HepG2 (cell line): ENCODE results near the gene ZBTB21. TPM values are rescaled to one million over a fixed set of nuclear protein-coding genes. Genes with fewer than 3 reads are reported as not detected.
A peak's percentile ranks its signal among the peaks of the same experiment; 100 is the strongest.

Source experiments
- AHR ChIP-seq: IDR thresholded peaks from 2 replicates; pipeline ENCODE4 v1.6.1; 2018; ENCODE audit warnings: missing genetic modification reagents, missing compliant biosample characterization
- ATAD3A ChIP-seq: sonication (generic); formaldehyde crosslinking; IDR thresholded peaks from 2 replicates; pipeline ENCODE4 v1.4.0; 2020; ENCODE audit warnings: missing genetic modification reagents
- EED ChIP-seq: sonication (generic); formaldehyde crosslinking; IDR thresholded peaks from 2 replicates; pipeline ENCODE4 v1.5.0; 2020; ENCODE audit warnings: mild to moderate bottlenecking, missing genetic modification reagents
- GLI4 ChIP-seq: sonication (generic); formaldehyde crosslinking; IDR thresholded peaks from 2 replicates; pipeline ENCODE4 v1.5.1; 2020; ENCODE audit warnings: missing genetic modification reagents, mild to moderate bottlenecking, moderate library complexity, borderline replicate concordance
- POLR2AphosphoS5 ChIP-seq: IDR thresholded peaks from 2 replicates; pipeline ENCODE4 v1.6.1; 2012; ENCODE audit warnings: low read depth, low read length
- REXO4 ChIP-seq: sonication (generic); formaldehyde crosslinking; IDR thresholded peaks from 2 replicates; pipeline ENCODE4 v1.8.0; 2022; ENCODE audit warnings: missing genetic modification reagents, mild to moderate bottlenecking, borderline replicate concordance
- RORA ChIP-seq: sonication (generic); formaldehyde crosslinking; IDR thresholded peaks from 2 replicates; pipeline ENCODE4 v1.5.0; 2020; ENCODE audit warnings: mild to moderate bottlenecking, missing genetic modification reagents, moderate library complexity
- SRY ChIP-seq: sonication (generic); formaldehyde crosslinking; IDR thresholded peaks from 2 replicates; pipeline ENCODE4 v1.8.0; 2022; ENCODE audit warnings: mild to moderate bottlenecking, missing genetic modification reagents
- TCF12 ChIP-seq, 2 experiments: fragments of 450-650 bp in 1 of 2; sonication (generic) in 1 of 2; formaldehyde crosslinking in 1 of 2; IDR thresholded peaks; 2 replicates each; pipeline versions ENCODE4 v1.6.1 to v1.8.0; 2017 to 2022; ENCODE audit warnings: antibody characterized with exemption in 1 of 2, mild to moderate bottlenecking in 1 of 2, missing genetic modification reagents in 1 of 2, moderate library complexity in 1 of 2
- U2AF1 ChIP-seq: fragments of 200-400 bp; formaldehyde crosslinking; optimal IDR thresholded peaks from 2 replicates; pipeline ENCODE3; 2017; ENCODE audit warnings: mild to moderate bottlenecking, low read depth, low read length
- ZFYVE20 ChIP-seq: sonication (generic); formaldehyde crosslinking; IDR thresholded peaks from 2 replicates; pipeline ENCODE4 v1.8.0; 2023; ENCODE audit warnings: low read depth, mild to moderate bottlenecking, moderate library complexity, missing genetic modification reagents, borderline replicate concordance
- ZMYM3 ChIP-seq: sonication (generic); formaldehyde crosslinking; IDR thresholded peaks from 2 replicates; pipeline ENCODE4 v1.5.1; 2020; ENCODE audit warnings: mild to moderate bottlenecking, missing genetic modification reagents
- ZNF121 ChIP-seq: sonication (generic); formaldehyde crosslinking; IDR thresholded peaks from 2 replicates; pipeline ENCODE4 v1.5.0; 2020; ENCODE audit warnings: mild to moderate bottlenecking, missing genetic modification reagents
- ZNF17 ChIP-seq: sonication (generic); formaldehyde crosslinking; IDR thresholded peaks from 2 replicates; pipeline ENCODE4 v1.5.0; 2020; ENCODE audit warnings: mild to moderate bottlenecking, missing genetic modification reagents
- ZNF441 ChIP-seq: sonication (generic); formaldehyde crosslinking; IDR thresholded peaks from 2 replicates; pipeline ENCODE4 v1.7.0; 2021; ENCODE audit warnings: missing genetic modification reagents, borderline replicate concordance
- ZNF572 ChIP-seq: sonication (generic); formaldehyde crosslinking; IDR thresholded peaks from 2 replicates; pipeline ENCODE4 v1.5.1; 2020; ENCODE audit warnings: mild to moderate bottlenecking, missing genetic modification reagents
- ZNF605 ChIP-seq: sonication (generic); formaldehyde crosslinking; IDR thresholded peaks from 2 replicates; pipeline ENCODE4 v1.8.0; 2022; ENCODE audit warnings: mild to moderate bottlenecking, missing genetic modification reagents
- polyA plus RNA-seq, 8 experiments: library from polyadenylated mRNA; depleted of rRNA in 3 of 8; stranded (reverse) in 7 of 8; unstranded in 1 of 8; fragments of >200 nt; fragmentation: Illumina TruSeq in 4 of 8; extraction: Trizol in 4 of 8; gene quantifications; 2 replicates each; pipeline versions ENCODE4 v1.2.1 to v1.2.3, GENCODE V29; 2011 to 2016; ENCODE audit warnings: low read depth in 4 of 8, missing spikeins in 1 of 8, mixed read lengths in 1 of 8; ENCODE audit not compliant: insufficient read depth in 1 of 8
- total RNA-seq, 5 experiments: library from RNA; depleted of rRNA; stranded (reverse); fragments of >200 nt; fragmentation: Illumina TruSeq; extraction: Trizol; gene quantifications; 2 replicates each; pipeline ENCODE4 v1.2.3, GENCODE V29; 2016; ENCODE audit warnings: low read depth in 1 of 5
- TF ChIP-seq, protein P1 (sequence below): sonication (generic); formaldehyde crosslinking; IDR thresholded peaks from 2 replicates; pipeline ENCODE4 v1.8.0; 2022; ENCODE audit warnings: mild to moderate bottlenecking, missing genetic modification reagents; ENCODE audit not compliant: insufficient replicate concordance
- TF ChIP-seq, protein P2 (sequence below): IDR thresholded peaks from 2 replicates; pipeline ENCODE4 v1.6.1; 2016; ENCODE audit warnings: mild to moderate bottlenecking, missing biosample characterization, missing genetic modification reagents
- TF ChIP-seq, protein P3 (sequence below): sonication (generic); formaldehyde crosslinking; IDR thresholded peaks from 2 replicates; pipeline ENCODE4 v1.9.0; 2021; ENCODE audit warnings: missing genetic modification reagents, borderline replicate concordance
- TF ChIP-seq, protein P4 (sequence below): sonication (generic); formaldehyde crosslinking; IDR thresholded peaks from 2 replicates; pipeline ENCODE4 v1.4.0; 2020; ENCODE audit warnings: low read depth, mild to moderate bottlenecking, missing genetic modification reagents
- TF ChIP-seq, protein P5 (sequence below): sonication (generic); formaldehyde crosslinking; IDR thresholded peaks from 2 replicates; pipeline ENCODE4 v1.4.0; 2020; ENCODE audit warnings: mild to moderate bottlenecking, low read depth, missing genetic modification reagents
- TF ChIP-seq, protein P6 (sequence below): sonication (generic); formaldehyde crosslinking; IDR thresholded peaks from 2 replicates; pipeline ENCODE4 v1.8.1; 2023; ENCODE audit warnings: mild to moderate bottlenecking, missing genetic modification reagents, borderline replicate concordance

Gene ZBTB21
- total and polyA plus RNA-seq, 2 of the 13 experiments (the other 11 are each of a cell fraction or from before 2014, with no cell fraction given): 4.5 to 6.1 TPM

DNA sequence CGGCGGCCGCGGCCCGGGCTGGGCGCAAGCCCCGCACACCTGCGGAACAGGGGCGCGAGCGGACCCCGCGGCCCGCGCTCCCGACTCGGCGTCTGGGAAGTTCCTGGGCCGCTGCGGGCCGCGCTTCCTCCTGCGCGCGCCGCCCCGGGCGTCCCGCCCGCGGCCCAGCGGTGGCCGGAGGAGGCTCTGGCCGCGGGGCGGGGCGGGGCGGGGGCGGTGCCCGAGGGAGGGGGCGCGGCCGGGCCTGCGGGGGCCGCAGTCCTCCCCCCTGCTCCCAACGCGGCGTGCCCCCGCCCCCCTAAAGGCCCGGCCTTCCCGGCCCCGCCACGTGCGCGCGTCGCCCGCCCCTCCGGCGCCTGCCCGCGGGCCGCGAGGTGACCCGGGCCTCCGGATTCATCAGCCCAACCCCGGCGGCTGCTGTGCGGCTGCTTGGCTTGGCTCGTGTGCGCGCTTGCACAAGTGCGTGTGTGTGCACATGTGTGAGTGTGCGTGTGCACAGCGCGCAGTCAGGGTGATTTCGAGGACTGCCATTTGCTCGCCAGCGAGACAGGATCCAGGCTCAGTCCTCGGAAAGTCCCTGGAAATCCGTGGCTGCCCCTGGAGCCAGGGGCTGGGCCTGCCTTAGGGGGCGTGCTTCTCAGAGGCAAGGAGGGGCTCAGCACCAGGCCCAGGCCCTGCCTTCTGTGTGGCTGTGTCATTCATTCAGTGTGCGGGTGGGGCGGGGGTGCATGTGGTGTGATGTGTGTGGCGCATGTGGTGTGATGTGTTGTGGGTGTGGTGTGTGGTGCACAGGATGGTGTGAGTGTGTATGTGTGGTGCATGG, 56.1 kb downstream of the ZBTB21 start, which contains the start of gene C2CD2 (continued):
- TF ChIP-seq, protein P1, sequence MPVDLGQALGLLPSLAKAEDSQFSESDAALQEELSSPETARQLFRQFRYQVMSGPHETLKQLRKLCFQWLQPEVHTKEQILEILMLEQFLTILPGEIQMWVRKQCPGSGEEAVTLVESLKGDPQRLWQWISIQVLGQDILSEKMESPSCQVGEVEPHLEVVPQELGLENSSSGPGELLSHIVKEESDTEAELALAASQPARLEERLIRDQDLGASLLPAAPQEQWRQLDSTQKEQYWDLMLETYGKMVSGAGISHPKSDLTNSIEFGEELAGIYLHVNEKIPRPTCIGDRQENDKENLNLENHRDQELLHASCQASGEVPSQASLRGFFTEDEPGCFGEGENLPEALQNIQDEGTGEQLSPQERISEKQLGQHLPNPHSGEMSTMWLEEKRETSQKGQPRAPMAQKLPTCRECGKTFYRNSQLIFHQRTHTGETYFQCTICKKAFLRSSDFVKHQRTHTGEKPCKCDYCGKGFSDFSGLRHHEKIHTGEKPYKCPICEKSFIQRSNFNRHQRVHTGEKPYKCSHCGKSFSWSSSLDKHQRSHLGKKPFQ (CRISPR knock-in tag): no peak
- TF ChIP-seq RORA (no peak), ZNF121 (CRISPR knock-in tag) (peak; percentile 32; the same call in 1 of the 2 replicates), POLR2AphosphoS5 (peak; percentile 33; the same call in 1 of the 2 replicates), U2AF1 (no peak), GLI4 (CRISPR knock-in tag) (no peak), ZNF572 (CRISPR knock-in tag) (no peak), ZNF17 (CRISPR knock-in tag) (no peak), ATAD3A (CRISPR knock-in tag) (no peak), REXO4 (no peak), ZNF605 (CRISPR knock-in tag) (no peak), ZMYM3 (peak; percentile 46; the same call in 1 of the 2 replicates), ZFYVE20 (CRISPR knock-in tag) (no peak), EED (CRISPR knock-in tag) (peak; percentile 45; the same call in 1 of the 2 replicates), SRY (no peak; the same call in 1 of the 2 replicates), AHR (CRISPR knock-in tag) (no peak), TCF12 (IDR thresholded peaks at IDR 0.05) (no peak), TCF12 (CRISPR knock-in tag; IDR thresholded peaks at IDR 0.05) (no peak), ZNF441 (CRISPR knock-in tag) (no peak; the same call in 1 of the 2 replicates)
- TF ChIP-seq, protein P2, sequence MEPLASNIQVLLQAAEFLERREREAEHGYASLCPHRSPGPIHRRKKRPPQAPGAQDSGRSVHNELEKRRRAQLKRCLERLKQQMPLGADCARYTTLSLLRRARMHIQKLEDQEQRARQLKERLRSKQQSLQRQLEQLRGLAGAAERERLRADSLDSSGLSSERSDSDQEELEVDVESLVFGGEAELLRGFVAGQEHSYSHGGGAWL (CRISPR knock-in tag): peak; percentile 57; the same call in 1 of the 2 replicates
- TF ChIP-seq, protein P3, sequence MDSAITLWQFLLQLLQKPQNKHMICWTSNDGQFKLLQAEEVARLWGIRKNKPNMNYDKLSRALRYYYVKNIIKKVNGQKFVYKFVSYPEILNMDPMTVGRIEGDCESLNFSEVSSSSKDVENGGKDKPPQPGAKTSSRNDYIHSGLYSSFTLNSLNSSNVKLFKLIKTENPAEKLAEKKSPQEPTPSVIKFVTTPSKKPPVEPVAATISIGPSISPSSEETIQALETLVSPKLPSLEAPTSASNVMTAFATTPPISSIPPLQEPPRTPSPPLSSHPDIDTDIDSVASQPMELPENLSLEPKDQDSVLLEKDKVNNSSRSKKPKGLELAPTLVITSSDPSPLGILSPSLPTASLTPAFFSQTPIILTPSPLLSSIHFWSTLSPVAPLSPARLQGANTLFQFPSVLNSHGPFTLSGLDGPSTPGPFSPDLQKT (CRISPR knock-in tag): no peak
- TF ChIP-seq, protein P4, sequence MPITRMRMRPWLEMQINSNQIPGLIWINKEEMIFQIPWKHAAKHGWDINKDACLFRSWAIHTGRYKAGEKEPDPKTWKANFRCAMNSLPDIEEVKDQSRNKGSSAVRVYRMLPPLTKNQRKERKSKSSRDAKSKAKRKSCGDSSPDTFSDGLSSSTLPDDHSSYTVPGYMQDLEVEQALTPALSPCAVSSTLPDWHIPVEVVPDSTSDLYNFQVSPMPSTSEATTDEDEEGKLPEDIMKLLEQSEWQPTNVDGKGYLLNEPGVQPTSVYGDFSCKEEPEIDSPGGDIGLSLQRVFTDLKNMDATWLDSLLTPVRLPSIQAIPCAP (CRISPR knock-in tag): no peak
- TF ChIP-seq, protein P5, sequence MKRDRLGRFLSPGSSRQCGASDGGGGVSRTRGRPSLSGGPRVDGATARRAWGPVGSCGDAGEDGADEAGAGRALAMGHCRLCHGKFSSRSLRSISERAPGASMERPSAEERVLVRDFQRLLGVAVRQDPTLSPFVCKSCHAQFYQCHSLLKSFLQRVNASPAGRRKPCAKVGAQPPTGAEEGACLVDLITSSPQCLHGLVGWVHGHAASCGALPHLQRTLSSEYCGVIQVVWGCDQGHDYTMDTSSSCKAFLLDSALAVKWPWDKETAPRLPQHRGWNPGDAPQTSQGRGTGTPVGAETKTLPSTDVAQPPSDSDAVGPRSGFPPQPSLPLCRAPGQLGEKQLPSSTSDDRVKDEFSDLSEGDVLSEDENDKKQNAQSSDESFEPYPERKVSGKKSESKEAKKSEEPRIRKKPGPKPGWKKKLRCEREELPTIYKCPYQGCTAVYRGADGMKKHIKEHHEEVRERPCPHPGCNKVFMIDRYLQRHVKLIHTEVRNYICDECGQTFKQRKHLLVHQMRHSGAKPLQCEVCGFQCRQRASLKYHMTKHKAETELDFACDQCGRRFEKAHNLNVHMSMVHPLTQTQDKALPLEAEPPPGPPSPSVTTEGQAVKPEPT (CRISPR knock-in tag): peak; percentile 93
- TF ChIP-seq, protein P6, sequence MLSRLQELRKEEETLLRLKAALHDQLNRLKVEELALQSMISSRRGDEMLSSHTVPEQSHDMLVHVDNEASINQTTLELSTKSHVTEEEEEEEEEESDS (CRISPR knock-in tag): no peak
